Measurements from ENCODE around the gene DNAJC5G. TPM values are rescaled to one million over a fixed set of nuclear protein-coding genes. Genes with fewer than 3 reads are reported as not detected.

The DNAJC5G gene
- total and polyA plus RNA-seq, 2 donors (not counting 1 experiment from before 2014, with no cell fraction given): not detected

DNA sequence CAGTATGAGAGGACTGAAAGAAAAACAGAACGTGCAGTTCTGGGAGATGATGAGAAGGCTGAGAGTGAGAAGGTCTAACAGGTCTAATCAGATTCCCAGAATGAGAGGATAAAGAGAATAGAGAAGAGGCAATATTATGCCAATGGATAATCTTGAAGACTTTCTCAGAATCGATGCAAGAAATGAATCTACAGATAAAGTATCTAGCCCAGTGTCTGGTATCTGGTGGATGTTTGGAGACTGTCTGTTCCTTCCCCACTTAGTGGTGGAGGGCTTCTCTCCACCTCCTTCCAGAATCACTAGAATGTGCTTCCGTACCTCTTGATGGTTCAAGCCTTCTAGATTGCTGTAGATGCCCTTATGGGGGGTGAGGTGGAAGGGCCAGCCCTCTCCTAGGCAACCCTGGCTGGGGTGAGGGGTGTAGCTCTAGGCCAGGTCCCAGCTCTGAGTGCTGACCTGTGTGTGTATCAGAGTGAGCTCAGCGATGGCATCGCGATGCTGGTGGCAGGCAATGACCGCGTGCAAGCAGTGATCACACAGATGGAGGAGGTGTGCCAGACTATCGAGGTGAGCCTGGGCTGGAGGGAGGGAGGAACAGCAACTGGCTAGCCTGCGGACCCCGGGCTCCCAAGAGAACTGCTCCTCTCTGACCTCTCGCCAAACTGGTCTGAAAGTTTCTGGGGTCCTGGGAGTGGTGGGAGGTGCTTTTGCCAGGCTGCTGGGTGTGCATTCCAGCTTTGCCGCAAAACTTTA is 29.4 kb downstream of the DNAJC5G start:
- TF ChIP-seq EZH2 (IDR thresholded peaks at IDR 0.05; ENCODE audit: borderline replicate concordance, insufficient read depth, low read depth, low read length, poor library complexity, severe bottlenecking): no peak
- TF ChIP-seq CTCF (IDR thresholded peaks at IDR 0.05): no peak
- Histone ChIP-seq H2AFZ (ENCODE audit: insufficient read depth, low read depth, low read length, poor library complexity, severe bottlenecking) (no peak overlapping the region), H3K27ac (ENCODE audit: low read length in 2 of 2) (no peak overlapping the region), H3K4me3 (ENCODE audit: control extremely low read depth in 1 of 5, extremely low read depth in 1 of 5, insufficient read depth in 1 of 5, low read depth in 2 of 5, low read length in 4 of 5) (no peak overlapping the region), H3K36me3 (replicated peaks in 1 of 2; ENCODE audit: control extremely low read depth in 1 of 2, control insufficient read depth in 1 of 2, extremely low read depth in 1 of 2, insufficient read depth in 2 of 2, low read length in 1 of 2) (peaks cover 0 to 3% of the 10 kb centered on the region in 2 experiments), H3K79me2 (ENCODE audit: control insufficient read depth, insufficient read depth, low read length) (no peaks in the 10 kb centered on the region), H3K9me3 (ENCODE audit: control extremely low read depth in 1 of 3, control insufficient read depth in 2 of 3, insufficient read depth in 1 of 3, low read length in 2 of 3) (peaks cover 0 to 7% (median 0%) of the 10 kb centered on the region in 3 donors), H3K9ac (ENCODE audit: low read length) (no peak overlapping the region), H3K27me3 (replicated peaks in 1 of 4; ENCODE audit: control extremely low read depth in 1 of 4, control insufficient read depth in 3 of 4, insufficient read depth in 4 of 4, low read length in 3 of 4) (peaks cover 0 to 31% (median 10%) of the 10 kb centered on the region in 4 experiments), H3K4me2 (replicated peaks; ENCODE audit: low read depth, low read length, poor library complexity, severe bottlenecking) (no peak overlapping the region), H3K4me1 (ENCODE audit: control insufficient read depth in 2 of 2, insufficient read depth in 2 of 2, low read length in 2 of 2) (peaks cover 14 to 22% of the 10 kb centered on the region in 2 donors), H4K20me1 (ENCODE audit: control insufficient read depth, insufficient read depth, low read length, poor library complexity, severe bottlenecking) (no peaks in the 10 kb centered on the region)
- ATAC-seq (ENCODE audit: low read depth) (no peak), DNase-seq (no peak)
- H3K9me3 Mint-ChIP-seq (ENCODE audit: insufficient read depth): no peaks in the 10 kb centered on the region
- H3K4me1 Mint-ChIP-seq: peaks cover 11% of the 10 kb centered on the region
- intact Hi-C loops (cut with micrococcal nuclease): loop anchor here (5.0 kb wide), 1 partner anchor 42 kb away; the partner anchor contains the start of gene SLC30A3
- ChIA-PET CTCF (interaction anchor here (0.6 to 3.8 kb wide), 7 partner anchors 10 to 459 kb away, joined by 3 to 26 read pairs (median 7); partner anchors contain the start of genes KHK and MPV17), POLR2A (no interaction called here)
- no peak overlapping the region for H3K4me3 Mint-ChIP-seq
- WGBS (ENCODE audit: insufficient coverage): 87% methylated on average over 7 of the region's 13 CpGs
- no peak overlapping the region for H3K27ac Mint-ChIP-seq
- H3K27me3 Mint-ChIP-seq: peaks cover 21% of the 10 kb centered on the region

GRCh38 chr2:27305516-27305915 is 30.3 kb downstream of the DNAJC5G start:
- H3K27me3 ChIP-seq (replicated peaks in 1 of 4; ENCODE audit: control extremely low read depth in 1 of 4, control insufficient read depth in 3 of 4, insufficient read depth in 4 of 4, low read length in 3 of 4): peaks cover 0 to 29% (median 9%) of the 10 kb centered on the region in 4 experiments
- ChIA-PET POLR2A (no interaction called here), CTCF (interaction anchor here (1.0 to 3.8 kb wide), 2 partner anchors 207 to 459 kb away, joined by 3 to 26 read pairs; no protein-coding TSS in a partner anchor)
- no peak for TF ChIP-seq CTCF (IDR thresholded peaks at IDR 0.05)
- no peak for TF ChIP-seq EZH2 (IDR thresholded peaks at IDR 0.05; ENCODE audit: borderline replicate concordance, insufficient read depth, low read depth, low read length, poor library complexity, severe bottlenecking)
- peaks cover 0 to 6% of the 10 kb centered on the region in 2 experiments for H3K36me3 ChIP-seq (replicated peaks in 1 of 2; ENCODE audit: control extremely low read depth in 1 of 2, control insufficient read depth in 1 of 2, extremely low read depth in 1 of 2, insufficient read depth in 2 of 2, low read length in 1 of 2)
- WGBS (ENCODE audit: insufficient coverage): 97% methylated on average over 16 of the region's 16 CpGs
- DNase-seq (no peak), ATAC-seq (ENCODE audit: low read depth) (no peak)
- H3K4me1 ChIP-seq (ENCODE audit: control insufficient read depth in 2 of 2, insufficient read depth in 2 of 2, low read length in 2 of 2): peaks cover 14 to 22% of the 10 kb centered on the region in 2 donors
- no peak overlapping the region for H3K9ac ChIP-seq (ENCODE audit: low read length)
- no peak overlapping the region for H3K4me3 ChIP-seq (ENCODE audit: control extremely low read depth in 1 of 5, extremely low read depth in 1 of 5, insufficient read depth in 1 of 5, low read depth in 2 of 5, low read length in 4 of 5)
- no peaks in the 10 kb centered on the region for H3K79me2 ChIP-seq (ENCODE audit: control insufficient read depth, insufficient read depth, low read length)
- Mint-ChIP-seq H3K27ac (no peak overlapping the region), H3K4me3 (peak overlapping the region; percentile 8), H3K9me3 (ENCODE audit: insufficient read depth) (no peaks in the 10 kb centered on the region), H3K4me1 (peaks cover 11% of the 10 kb centered on the region), H3K27me3 (peaks cover 21% of the 10 kb centered on the region)
- no peaks in the 10 kb centered on the region for H4K20me1 ChIP-seq (ENCODE audit: control insufficient read depth, insufficient read depth, low read length, poor library complexity, severe bottlenecking)
- no peak overlapping the region for H3K4me2 ChIP-seq (replicated peaks; ENCODE audit: low read depth, low read length, poor library complexity, severe bottlenecking)
- peaks cover 0 to 7% (median 0%) of the 10 kb centered on the region in 3 donors for H3K9me3 ChIP-seq (ENCODE audit: control extremely low read depth in 1 of 3, control insufficient read depth in 2 of 3, insufficient read depth in 1 of 3, low read length in 2 of 3)
- H2AFZ ChIP-seq (ENCODE audit: insufficient read depth, low read depth, low read length, poor library complexity, severe bottlenecking): no peak overlapping the region
- H3K27ac ChIP-seq (ENCODE audit: low read length in 2 of 2): no peak overlapping the region
- intact Hi-C loops (cut with micrococcal nuclease): no loop called here

All from B cell (primary cell).